Coronary artery (tissue), 2 donors: Measurements from ENCODE around the gene MYADM.
A peak's percentile ranks its signal among the peaks of the same experiment; 100 is the strongest.
"Not testable (repeated sequence)": the region's sequence is repeated elsewhere in the genome, so short reads cannot be mapped to it uniquely, and the experiment has no call there.

Experiments
- DNase-seq: peaks from one replicate; pipeline ENCODE4 v3.0.0-alpha.2; 2017; ENCODE audit warnings: low spot score
- H3K27ac ChIP-seq, 2 donors: fragments of 200-600 bp; sonication (generic); one replicate each; pipeline ENCODE4 v1.5.1; 2016 to 2019
- H3K4me3 ChIP-seq: fragments of 200-600 bp; sonication (generic); 2 replicates; pipeline ENCODE4 v1.5.1; 2016; ENCODE audit warnings: mild to moderate bottlenecking, moderate library complexity
- CTCF ChIP-seq: fragments of 200-600 bp; sonication (generic); IDR thresholded peaks from one replicate; pipeline ENCODE4 v1.5.1; 2019; ENCODE audit warnings: antibody characterized with exemption

The MYADM gene

GRCh38 chr19:53864308-53864836 lies 3.3 kb upstream of the MYADM start:
- DNase-seq, result no peak
- H3K4me3 ChIP-seq, result no peak overlapping the region
- TF ChIP-seq CTCF, result no peak
- no peak overlapping the region for H3K27ac ChIP-seq

- no peak for DNase-seq
- TF ChIP-seq CTCF, result no peak
- H3K4me3 ChIP-seq, result peak overlapping the region; percentile 96
- H3K27ac ChIP-seq, result peak overlapping the region; percentile 82 to 98
These were observed 2.2 kb upstream of the MYADM start for GRCh38 chr19:53865523-53865917.

GRCh38 chr19:53865918-53866864 lies 1.5 kb upstream of the MYADM start:
- H3K27ac ChIP-seq, result peak overlapping the region; percentile 82 to 98
- peak overlapping the region; percentile 96 for H3K4me3 ChIP-seq
- DNase-seq, result peak; percentile 90
- TF ChIP-seq CTCF, result no peak

GRCh38 chr19:53866865-53867224 lies 838 bp upstream of the MYADM start:
- DNase-seq, result peak; percentile 85
- peak overlapping the region; percentile 96 for H3K4me3 ChIP-seq
- peak overlapping the region; percentile 82 to 98 for H3K27ac ChIP-seq
- TF ChIP-seq CTCF, result no peak

- Histone ChIP-seq H3K4me3 (peak overlapping the region; percentile 96), H3K27ac (peak overlapping the region; percentile 98 to 99)
- peak; percentile 89 for DNase-seq
- TF ChIP-seq CTCF, result no peak
These were observed 608 bp downstream of the MYADM start for GRCh38 chr19:53868091-53868891.

GRCh38 chr19:53868892-53869804 lies 1.5 kb downstream of the MYADM start:
- peak; percentile 98 for DNase-seq
- peak overlapping the region; percentile 98 to 99 for H3K27ac ChIP-seq
- peak overlapping the region; percentile 96 for H3K4me3 ChIP-seq
- no peak for TF ChIP-seq CTCF

GRCh38 chr19:53869805-53870484 lies 2.3 kb downstream of the MYADM start:
- not testable (repeated sequence) for DNase-seq
- peak overlapping the region; percentile 98 to 99 for H3K27ac ChIP-seq
- H3K4me3 ChIP-seq, result peak overlapping the region; percentile 96
